Measurements from ENCODE around the gene POU3F3.

Gene POU3F3

GRCh38 chr2:104852090-104852666, 1.7 kb upstream of the POU3F3 start:
- Histone ChIP-seq H3K9ac (ENCODE audit: low read depth, low read length) (peak overlapping the region; percentile 32; the same call in 1 of the 2 replicates), H3K36me3 (ENCODE audit: insufficient read depth, low read length) (no peaks in the 10 kb centered on the region), H3K4me1 (ENCODE audit: insufficient read depth, low read length) (peaks cover 12% of the 10 kb centered on the region; the same call in 1 of the 2 replicates), H3K9me3 (ENCODE audit: control insufficient read depth, insufficient read depth, low read length) (no peaks in the 10 kb centered on the region)

GRCh38 chr2:104854498-104855220, 744 bp downstream of the POU3F3 start:
- Histone ChIP-seq H3K36me3 (ENCODE audit: insufficient read depth, low read length) (no peaks in the 10 kb centered on the region), H3K4me1 (ENCODE audit: insufficient read depth, low read length) (peaks cover 6% of the 10 kb centered on the region; the same call in 1 of the 2 replicates), H3K9ac (ENCODE audit: low read depth, low read length) (peak overlapping the region; percentile 46; the same call in 1 of the 2 replicates), H3K9me3 (ENCODE audit: control insufficient read depth, insufficient read depth, low read length) (no peaks in the 10 kb centered on the region)

- Histone ChIP-seq H3K36me3 (ENCODE audit: insufficient read depth, low read length) (no peaks in the 10 kb centered on the region), H3K9ac (ENCODE audit: low read depth, low read length) (no peak overlapping the region; the same call in 1 of the 2 replicates), H3K4me1 (ENCODE audit: insufficient read depth, low read length) (peaks cover 3% of the 10 kb centered on the region; the same call in 1 of the 2 replicates), H3K9me3 (ENCODE audit: control insufficient read depth, insufficient read depth, low read length) (no peaks in the 10 kb centered on the region)
These were observed 1.5 kb downstream of the POU3F3 start for GRCh38 chr2:104855221-104856085.

GRCh38 chr2:104856086-104856972, 2.4 kb downstream of the POU3F3 start:
- no peaks in the 10 kb centered on the region for H3K36me3 ChIP-seq (ENCODE audit: insufficient read depth, low read length)
- no peaks in the 10 kb centered on the region for H3K9me3 ChIP-seq (ENCODE audit: control insufficient read depth, insufficient read depth, low read length)
- peak overlapping the region; percentile 9; the same call in 1 of the 2 replicates for H3K9ac ChIP-seq (ENCODE audit: low read depth, low read length)
- no peaks in the 10 kb centered on the region for H3K4me1 ChIP-seq (ENCODE audit: insufficient read depth, low read length)

GRCh38 chr2:104856973-104857261, 3.0 kb downstream of the POU3F3 start:
- Histone ChIP-seq H3K4me1 (ENCODE audit: insufficient read depth, low read length) (no peaks in the 10 kb centered on the region), H3K36me3 (ENCODE audit: insufficient read depth, low read length) (no peaks in the 10 kb centered on the region), H3K9me3 (ENCODE audit: control insufficient read depth, insufficient read depth, low read length) (no peaks in the 10 kb centered on the region), H3K9ac (ENCODE audit: low read depth, low read length) (peak overlapping the region; percentile 28; the same call in 1 of the 2 replicates)

- Histone ChIP-seq H3K4me1 (ENCODE audit: insufficient read depth, low read length) (no peaks in the 10 kb centered on the region), H3K9me3 (ENCODE audit: control insufficient read depth, insufficient read depth, low read length) (no peaks in the 10 kb centered on the region), H3K9ac (ENCODE audit: low read depth, low read length) (peak overlapping the region; percentile 28; the same call in 1 of the 2 replicates), H3K36me3 (ENCODE audit: insufficient read depth, low read length) (no peaks in the 10 kb centered on the region)
These were observed 3.5 kb downstream of the POU3F3 start for GRCh38 chr2:104857262-104858005.

GRCh38 chr2:104858006-104858978, 4.4 kb downstream of the POU3F3 start:
- no peaks in the 10 kb centered on the region for H3K9me3 ChIP-seq (ENCODE audit: control insufficient read depth, insufficient read depth, low read length)
- 0 out of 2 replicates have a peak, but pooled peaks cover 3% of the 10 kb centered on the region for H3K4me1 ChIP-seq (ENCODE audit: insufficient read depth, low read length)
- H3K9ac ChIP-seq (ENCODE audit: low read depth, low read length): no peak overlapping the region
- no peaks in the 10 kb centered on the region for H3K36me3 ChIP-seq (ENCODE audit: insufficient read depth, low read length)

GRCh38 chr2:104859291-104859765, 5.4 kb downstream of the POU3F3 start:
- Histone ChIP-seq H3K9ac (ENCODE audit: low read depth, low read length) (no peak overlapping the region), H3K4me1 (ENCODE audit: insufficient read depth, low read length) (peaks cover 3% of the 10 kb centered on the region; the same call in 1 of the 2 replicates), H3K36me3 (ENCODE audit: insufficient read depth, low read length) (no peaks in the 10 kb centered on the region), H3K9me3 (ENCODE audit: control insufficient read depth, insufficient read depth, low read length) (no peaks in the 10 kb centered on the region)

- H3K9ac ChIP-seq (ENCODE audit: low read depth, low read length): no peak overlapping the region
- peaks cover 3% of the 10 kb centered on the region; the same call in 1 of the 2 replicates for H3K4me1 ChIP-seq (ENCODE audit: insufficient read depth, low read length)
- H3K9me3 ChIP-seq (ENCODE audit: control insufficient read depth, insufficient read depth, low read length): no peaks in the 10 kb centered on the region
- H3K36me3 ChIP-seq (ENCODE audit: insufficient read depth, low read length): no peaks in the 10 kb centered on the region
These were observed 6.0 kb downstream of the POU3F3 start for GRCh38 chr2:104859766-104860450.

GRCh38 chr2:104860451-104860790, 6.5 kb downstream of the POU3F3 start:
- Histone ChIP-seq H3K9ac (ENCODE audit: low read depth, low read length) (no peak overlapping the region), H3K9me3 (ENCODE audit: control insufficient read depth, insufficient read depth, low read length) (no peaks in the 10 kb centered on the region), H3K4me1 (ENCODE audit: insufficient read depth, low read length) (peaks cover 3% of the 10 kb centered on the region; the same call in 1 of the 2 replicates)

GRCh38 chr2:104861351-104862057, 7.6 kb downstream of the POU3F3 start:
- peaks cover 5% of the 10 kb centered on the region; the same call in 1 of the 2 replicates for H3K4me1 ChIP-seq (ENCODE audit: insufficient read depth, low read length)
- H3K36me3 ChIP-seq (ENCODE audit: insufficient read depth, low read length): no peaks in the 10 kb centered on the region
- H3K9ac ChIP-seq (ENCODE audit: low read depth, low read length): peak overlapping the region; percentile 36; the same call in 1 of the 2 replicates
- no peaks in the 10 kb centered on the region for H3K9me3 ChIP-seq (ENCODE audit: control insufficient read depth, insufficient read depth, low read length)

More at GRCh38 chr2:104860451-104860790, 6.5 kb downstream of the POU3F3 start:
- H3K36me3 ChIP-seq (ENCODE audit: insufficient read depth, low read length): no peaks in the 10 kb centered on the region
